ENCODE data around the gene KIF19. TPM values are rescaled to one million over a fixed set of nuclear protein-coding genes. Genes with fewer than 3 reads are reported as not detected.

The KIF19 gene
- polyA plus RNA-seq, 3 donors: 0.38 to 1.7 (median 0.90) TPM

DNA sequence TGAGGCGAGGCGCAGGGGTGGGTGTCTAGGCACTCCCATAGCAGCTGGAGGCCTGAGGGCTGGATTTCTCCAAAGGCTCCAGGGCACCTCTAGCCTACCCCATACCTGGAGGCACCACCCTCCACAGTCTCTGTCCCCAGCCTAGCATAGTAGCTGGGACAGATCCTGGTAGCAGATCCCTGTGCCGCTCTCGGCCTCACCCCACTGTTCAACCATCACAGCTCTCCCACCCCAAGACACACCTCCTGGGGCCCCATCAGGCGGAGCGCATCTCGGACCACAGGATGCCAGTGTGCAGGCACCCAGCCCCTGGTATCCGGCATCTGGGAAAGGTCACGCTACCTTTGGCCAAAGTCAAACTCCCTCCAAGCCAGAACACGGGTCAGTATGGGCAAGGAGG is 28.5 kb downstream of the KIF19 start:
- 79 to 81% (median 79%) methylated on average over 10 of the region's 10 CpGs for WGBS, 3 donors

DNA sequence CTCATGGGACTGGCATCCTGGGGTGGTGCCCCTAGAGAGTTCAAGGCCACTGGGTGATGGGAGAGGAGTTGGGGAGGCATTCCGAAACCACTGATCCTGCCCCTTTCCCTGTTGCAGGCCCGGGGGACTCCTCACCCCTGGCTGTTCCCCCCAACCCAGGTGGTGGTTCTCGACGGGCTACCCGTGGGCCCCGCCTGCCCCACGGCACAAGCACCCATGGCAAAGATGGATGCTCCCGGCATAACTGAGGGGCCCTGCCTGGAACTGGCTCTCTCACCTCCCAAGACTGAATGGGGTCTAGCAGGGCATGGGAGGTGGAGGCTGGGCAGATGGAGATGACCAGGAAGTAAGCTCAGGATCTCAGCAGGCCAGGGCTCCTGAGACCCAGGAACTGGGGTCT is 29.0 kb downstream of the KIF19 start:
- H3K27ac ChIP-seq (ENCODE audit: low read depth, low read length): no peak overlapping the region
- 68 to 92% (median 83%) methylated on average over 8 of the region's 8 CpGs for WGBS, 3 donors

More for the DNA sequence above, 28.5 kb downstream of the KIF19 start:
- H3K27ac ChIP-seq (ENCODE audit: low read depth, low read length): no peak overlapping the region

DNA sequence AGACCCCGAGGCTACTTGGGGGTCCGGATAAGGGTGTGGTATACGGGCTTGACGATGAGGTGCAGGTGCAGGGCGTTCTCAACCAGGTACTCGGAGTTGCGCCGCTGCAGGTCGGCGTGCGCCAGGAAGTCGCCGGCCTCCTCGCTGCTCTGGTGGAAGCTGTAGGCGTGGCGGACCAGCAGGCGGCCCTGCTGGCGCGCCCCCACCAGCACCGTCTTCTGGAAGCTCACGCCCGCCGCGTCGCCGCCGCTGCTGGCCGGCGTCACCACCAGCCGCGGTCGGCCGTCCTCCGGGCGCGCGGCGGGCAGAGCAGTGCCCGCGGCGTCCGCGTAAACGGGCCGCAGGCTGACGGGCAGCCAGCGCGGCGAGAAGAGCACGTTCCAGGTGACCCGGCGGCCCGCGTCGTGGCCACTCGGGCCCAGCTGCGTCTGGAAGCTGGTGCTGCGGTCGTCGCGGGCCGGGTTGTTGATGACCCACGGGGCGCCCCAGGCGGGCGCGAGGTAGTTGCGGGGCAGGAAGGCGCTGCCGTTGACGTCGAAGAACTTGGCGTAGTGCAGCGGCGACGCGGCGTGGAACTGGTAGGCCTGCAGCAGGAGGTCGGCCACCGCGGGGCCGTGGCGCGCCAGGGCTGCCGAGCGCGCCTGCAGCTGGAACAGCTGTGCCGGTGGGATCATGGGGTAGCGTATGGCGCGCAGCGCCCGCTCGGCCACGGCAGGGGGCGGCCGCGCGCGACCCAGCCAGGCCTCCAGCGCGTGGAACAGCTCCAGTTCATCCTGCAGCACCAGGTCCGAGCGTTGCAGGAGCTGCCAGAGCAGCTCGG is 30.8 kb downstream of the KIF19 start:
- no peak overlapping the region for H3K27ac ChIP-seq (ENCODE audit: low read depth, low read length)
- 2% methylated on average over 88 to 105 of the region's 105 CpGs for WGBS, 3 donors

DNA sequence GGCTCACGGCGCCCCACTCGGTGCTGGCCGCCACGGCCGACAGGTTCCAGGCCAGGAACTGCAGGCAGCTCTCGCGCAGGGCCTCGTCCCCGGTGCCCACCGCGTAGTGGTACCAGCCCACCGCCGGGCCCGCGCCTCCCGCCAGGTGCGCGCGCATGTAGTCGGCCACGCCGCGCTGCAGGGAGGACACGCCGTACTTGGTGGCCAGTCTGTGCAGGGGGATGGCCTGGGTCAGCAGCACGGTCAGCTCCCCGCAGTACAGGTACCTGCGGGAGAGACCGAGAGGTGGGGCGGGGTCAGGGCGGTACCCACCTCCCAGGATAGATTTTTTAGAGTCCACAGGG is 31.4 kb downstream of the KIF19 start:
- H3K27ac ChIP-seq (ENCODE audit: low read depth, low read length): no peak overlapping the region
- 21 to 32% (median 21%) methylated on average over 25 to 32 of the region's 32 CpGs for WGBS, 3 donors

DNA sequence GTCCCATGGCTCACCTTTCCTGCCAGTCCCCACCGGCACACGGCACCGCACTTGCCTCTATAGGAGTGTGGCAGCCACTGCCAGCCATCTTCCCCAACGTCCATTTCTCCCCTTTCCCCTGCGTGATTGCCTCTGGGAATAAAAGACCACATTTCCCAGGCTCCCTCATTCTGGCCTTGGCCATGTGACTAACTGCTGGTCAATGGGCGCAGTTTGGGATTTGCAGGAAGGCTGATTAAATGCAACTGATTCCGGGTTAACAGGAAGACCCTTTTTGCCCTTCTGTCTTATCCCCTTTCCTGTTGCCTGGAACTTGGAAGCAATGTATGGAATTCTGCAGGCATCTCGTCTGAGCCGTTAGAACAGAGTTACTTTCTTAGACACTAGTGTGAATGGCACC is 32.7 kb downstream of the KIF19 start:
- 75 to 83% (median 76%) methylated on average over 9 of the region's 9 CpGs for whole genome bisulfite sequencing, 3 donors
- no peak overlapping the region for H3K27ac ChIP-seq (ENCODE audit: low read depth, low read length)

DNA sequence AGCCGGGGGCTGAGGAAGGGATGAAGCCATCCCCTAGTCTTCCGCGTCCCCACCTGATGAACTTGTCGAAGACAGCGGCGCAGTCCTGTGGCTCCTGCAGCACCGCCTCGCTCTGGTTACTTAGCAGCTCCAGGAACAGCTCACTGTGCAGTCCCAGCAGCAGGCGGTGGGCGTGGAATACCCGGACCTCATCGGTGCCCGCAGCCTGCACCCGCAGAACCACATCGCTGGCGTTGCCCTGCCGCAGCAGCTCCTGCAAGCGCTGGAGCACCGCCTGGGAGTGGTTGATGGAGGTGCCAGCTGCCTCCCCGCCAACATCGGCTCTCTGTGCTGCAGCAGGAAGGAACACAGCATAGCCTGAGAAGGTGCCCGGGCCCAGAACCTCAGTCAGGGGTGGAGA is 33.9 kb downstream of the KIF19 start:
- H3K27ac ChIP-seq (ENCODE audit: low read depth, low read length): no peak overlapping the region
- WGBS, 3 donors: 90 to 94% (median 94%) methylated on average over 22 of the region's 22 CpGs

DNA sequence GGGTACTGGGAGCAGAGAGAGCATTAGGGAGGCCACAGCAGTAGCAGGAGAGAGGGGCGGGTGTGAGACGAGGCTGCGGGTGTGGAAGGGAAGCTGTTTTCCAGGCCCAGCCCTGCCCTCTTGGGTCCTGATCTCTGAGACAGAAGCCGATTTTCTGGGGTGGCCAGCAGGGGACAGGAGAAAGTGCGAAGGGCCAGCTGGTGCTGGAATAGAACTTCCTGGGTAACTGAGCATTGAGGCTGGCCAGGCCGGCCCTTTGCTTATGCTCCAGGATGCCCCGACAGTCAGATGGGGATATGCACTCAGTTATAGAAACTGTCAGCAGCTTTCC is 34.8 kb downstream of the KIF19 start:
- 57 to 62% (median 59%) methylated on average over 6 to 7 of the region's 7 CpGs for whole genome bisulfite sequencing, 3 donors
- no peak overlapping the region for H3K27ac ChIP-seq (ENCODE audit: low read depth, low read length)

DNA sequence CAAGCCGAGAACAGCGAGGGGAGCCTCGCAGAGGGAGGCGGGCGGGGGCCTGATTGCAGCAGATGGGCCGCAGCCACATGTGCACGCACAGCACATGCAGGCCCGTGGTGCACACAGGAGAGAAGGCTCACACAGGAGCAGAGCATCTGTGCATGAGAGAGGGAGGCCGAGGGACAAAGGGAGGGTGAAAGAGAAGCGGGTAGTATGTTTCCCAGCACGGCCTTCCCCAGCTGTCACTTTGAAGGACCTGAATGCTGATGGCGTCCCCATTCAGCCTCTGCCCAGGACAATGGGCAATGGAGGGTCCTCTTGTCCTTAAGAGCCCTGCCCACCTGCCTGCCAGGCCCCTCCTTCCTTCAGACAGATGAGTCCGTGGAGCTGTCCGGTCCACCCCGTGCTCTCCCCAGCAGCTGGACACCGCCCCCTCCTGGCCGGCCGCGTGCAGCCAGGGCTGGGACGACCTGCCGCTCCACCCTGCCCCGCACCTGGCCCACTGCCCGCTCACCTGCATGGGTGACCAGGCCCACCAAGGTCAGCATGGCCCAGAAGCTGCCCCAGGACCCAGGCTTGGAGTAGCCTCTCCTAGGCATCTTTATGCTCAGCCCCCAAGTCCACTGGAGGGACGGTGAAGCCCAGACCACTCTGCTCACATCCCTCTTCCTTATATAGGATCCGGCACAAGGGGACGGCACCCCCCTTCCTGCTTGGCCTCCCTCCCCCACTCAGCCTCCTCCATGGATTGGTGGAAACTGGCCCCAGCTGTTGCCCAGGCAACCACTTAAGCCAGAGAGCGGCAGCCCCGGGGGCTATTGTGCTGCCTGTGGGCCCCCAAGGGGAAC is 35.4 kb downstream of the KIF19 start, which contains the start of gene BTBD17:
TSS of gene BTBD17 (minus strand) at position 639 of the 839 bp plus-strand sequence. CDS start at position 590, 49 bp downstream.
- 22 to 30% (median 29%) methylated on average over 27 to 28 of the region's 28 CpGs for WGBS, 3 donors

DNA sequence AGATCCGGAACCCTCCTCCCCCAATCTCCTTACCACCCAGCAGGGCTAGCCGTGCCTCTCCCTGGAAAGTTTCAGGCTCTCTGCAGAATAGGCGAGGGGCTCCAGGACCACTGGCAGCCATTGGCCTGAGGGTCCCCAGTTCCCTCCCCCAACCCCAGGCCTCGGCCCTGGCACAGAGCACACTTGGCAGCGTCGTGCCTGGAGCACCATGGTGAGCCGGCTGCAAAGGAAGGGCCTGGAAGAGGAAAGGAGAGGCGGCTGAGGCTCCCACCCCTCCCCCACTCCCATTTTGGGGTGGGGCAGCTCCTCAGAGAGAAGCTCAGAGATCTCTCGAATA is 36.0 kb downstream of the KIF19 start:
- no peak overlapping the region for H3K27ac ChIP-seq (ENCODE audit: low read depth, low read length)
- WGBS, 3 donors: 14 to 30% (median 18%) methylated on average over 9 of the region's 9 CpGs

More for the DNA sequence above, 35.4 kb downstream of the KIF19 start, which contains the start of gene BTBD17:
- no peak within 1 kb of the TSS for H3K27ac ChIP-seq (ENCODE audit: low read depth, low read length)

DNA sequence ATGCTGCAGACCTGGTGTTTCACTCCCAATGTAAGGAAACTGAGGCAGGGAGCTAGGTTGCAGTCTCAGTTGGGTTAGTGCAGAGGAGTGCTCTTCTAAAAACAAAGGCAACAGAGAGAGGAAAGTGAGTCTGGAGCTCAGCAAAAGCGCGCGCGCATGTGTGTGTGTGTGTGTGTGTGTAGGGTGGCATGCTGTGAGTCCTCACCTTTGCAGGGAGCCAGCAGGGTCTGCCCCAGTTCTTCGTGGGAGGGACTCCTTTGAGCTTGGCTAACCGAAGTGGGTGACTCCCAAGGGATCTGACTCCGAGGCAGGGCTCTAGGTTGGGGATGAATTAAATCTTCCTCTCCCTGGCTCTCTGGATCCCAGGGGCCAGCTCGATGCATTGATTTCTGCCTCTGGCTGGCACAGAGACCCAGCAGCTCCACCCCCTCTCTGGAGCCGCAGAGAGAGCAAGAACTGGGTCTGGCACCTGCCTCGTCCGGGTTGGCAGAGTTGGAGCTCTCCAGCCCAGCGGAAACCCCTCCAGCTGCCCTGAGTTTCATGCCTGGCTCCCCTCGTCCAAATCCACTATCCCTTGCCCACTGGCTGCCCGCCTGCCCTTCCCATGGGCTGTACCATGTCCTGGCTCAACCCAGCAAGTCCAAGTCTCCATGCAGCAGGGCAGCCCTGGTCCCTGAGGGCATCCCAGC is 36.9 kb downstream of the KIF19 start:
- 51 to 66% (median 61%) methylated on average over 14 of the region's 14 CpGs for WGBS, 3 donors
- H3K27ac ChIP-seq (ENCODE audit: low read depth, low read length): no peak overlapping the region

DNA sequence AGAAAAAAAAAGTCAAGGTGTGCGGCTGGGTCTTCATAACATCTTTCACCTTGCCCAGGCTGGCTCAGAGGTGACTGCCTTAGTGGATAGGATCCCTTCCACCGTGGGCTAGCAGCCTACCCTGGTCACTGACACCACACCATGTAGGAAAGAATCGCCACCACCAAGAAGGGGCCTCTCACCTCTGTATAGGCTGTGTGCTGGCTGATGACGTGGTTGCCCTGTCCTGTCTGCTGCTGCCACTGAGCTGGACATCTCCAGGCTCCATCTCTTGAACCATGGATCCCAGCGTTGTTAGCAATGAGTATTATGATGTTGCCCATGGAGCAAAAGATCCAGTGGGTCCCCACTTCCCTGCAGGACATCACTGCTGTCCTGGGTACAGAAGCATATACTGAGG is 41.2 kb downstream of the KIF19 start, which contains the start of gene GPR142:
TSS of gene GPR142 (plus strand) at position 301 of the 400 bp plus-strand sequence. CDS start 2,035 bp downstream, outside the sequence.
- WGBS, 3 donors: 76 to 88% (median 84%) methylated on average over 5 of the region's 5 CpGs

DNA sequence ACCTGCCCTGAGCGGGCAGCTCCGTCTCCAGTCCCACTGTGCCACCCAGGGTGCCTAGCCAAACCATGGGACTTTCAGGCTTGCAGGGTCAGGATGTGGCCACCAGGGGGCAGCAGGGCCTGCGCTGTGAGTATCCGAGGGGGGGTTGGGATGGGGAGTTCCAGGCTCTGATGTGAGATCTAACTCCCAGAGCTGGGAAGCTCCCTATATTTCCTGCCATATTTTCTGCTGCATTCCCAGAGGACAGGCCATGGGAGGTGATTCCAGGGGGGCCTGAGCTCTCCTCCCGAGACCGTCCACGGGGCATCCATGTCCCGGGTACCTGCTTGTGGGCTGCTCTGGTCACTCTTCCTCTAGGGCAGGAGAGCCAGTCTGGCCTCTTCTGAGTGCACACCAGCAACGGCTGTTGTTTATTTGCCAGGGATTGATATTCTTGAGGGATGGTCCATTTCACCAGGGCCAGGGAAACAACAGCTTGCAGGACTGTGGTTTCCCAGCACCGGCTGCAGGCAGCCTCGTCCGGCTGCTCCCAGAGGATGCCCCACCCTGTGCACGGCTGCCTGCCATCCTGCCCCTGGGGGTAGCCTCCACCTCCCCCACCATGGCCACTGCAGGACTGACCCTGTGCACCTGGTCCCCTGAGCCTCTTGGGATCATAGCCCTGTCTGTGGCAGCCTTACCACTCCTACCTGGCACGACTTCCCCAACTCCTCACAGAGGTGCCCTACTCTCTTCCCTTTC is 42.5 kb downstream of the KIF19 start:
- no peak overlapping the region for H3K27ac ChIP-seq (ENCODE audit: low read depth, low read length)
- 13 to 24% (median 17%) methylated on average over 14 of the region's 14 CpGs for WGBS, 3 donors

More for the DNA sequence above, 41.2 kb downstream of the KIF19 start, which contains the start of gene GPR142:
- H3K27ac ChIP-seq (ENCODE audit: low read depth, low read length): no peak within 1 kb of the TSS

DNA sequence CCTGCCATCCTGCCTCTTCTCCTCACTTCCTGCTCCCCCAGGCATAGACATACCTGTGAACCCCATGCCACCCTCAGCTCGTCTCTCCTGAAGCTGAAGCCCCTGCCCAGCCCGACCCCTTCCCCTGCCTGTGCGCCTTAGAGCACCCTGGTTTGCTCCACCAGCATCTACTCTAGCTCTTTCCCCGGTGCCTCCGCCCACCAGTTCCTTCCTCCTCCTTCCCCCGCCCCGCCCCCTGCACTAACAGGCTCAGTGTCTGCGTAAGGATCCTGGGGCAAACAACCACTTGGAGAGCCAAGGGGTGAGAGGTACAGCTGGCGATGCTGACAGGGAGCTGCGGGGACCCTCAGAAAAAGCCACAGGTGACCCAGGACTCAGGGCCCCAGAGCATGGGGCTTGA is 43.2 kb downstream of the KIF19 start:
- no peak overlapping the region for H3K27ac ChIP-seq (ENCODE audit: low read depth, low read length)
- 21 to 44% (median 26%) methylated on average over 10 of the region's 10 CpGs for WGBS, 3 donors

DNA sequence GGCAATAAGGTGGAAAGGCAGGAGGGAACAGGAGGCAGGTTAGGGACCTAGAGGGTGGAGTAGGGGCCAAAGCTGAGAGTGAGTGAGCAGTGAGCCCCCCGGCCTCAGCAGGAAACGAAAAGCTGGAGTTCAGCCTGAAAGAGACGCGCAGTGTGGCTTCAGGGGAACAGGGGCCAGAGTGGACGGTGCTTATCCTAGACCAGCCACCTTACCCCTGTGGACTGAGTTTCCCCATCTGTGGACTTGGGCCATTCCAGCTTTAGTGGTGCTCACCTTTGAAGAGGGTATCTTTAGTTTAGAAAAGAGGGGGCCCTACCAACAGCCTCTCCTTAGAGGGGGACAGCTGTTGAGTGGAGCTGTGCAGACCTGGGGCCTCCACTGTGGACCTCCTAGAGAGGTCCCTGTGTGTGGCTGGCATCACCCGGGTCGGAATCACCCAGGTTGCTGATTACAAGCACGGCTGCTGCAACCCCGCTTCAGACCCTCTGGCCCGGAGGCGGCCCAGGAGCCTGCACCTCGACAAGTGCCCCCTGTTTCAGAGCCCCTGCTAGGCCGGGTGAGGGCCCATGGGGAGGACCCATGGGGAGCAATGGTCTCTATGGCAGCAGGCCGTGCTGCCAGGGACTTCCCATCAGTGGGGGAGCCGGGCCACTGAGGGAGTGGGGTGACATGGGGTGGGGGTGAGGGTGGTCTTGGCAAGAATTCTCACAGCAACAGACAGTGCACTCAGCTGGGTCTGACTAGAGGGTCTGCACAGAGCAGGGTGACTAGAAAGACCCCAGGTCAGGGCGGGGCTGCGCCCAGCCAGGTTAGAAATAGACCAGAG is 43.9 kb downstream of the KIF19 start:
- no peak overlapping the region for H3K27ac ChIP-seq (ENCODE audit: low read depth, low read length)
- WGBS, 3 donors: 87 to 91% (median 89%) methylated on average over 17 of the region's 17 CpGs

DNA sequence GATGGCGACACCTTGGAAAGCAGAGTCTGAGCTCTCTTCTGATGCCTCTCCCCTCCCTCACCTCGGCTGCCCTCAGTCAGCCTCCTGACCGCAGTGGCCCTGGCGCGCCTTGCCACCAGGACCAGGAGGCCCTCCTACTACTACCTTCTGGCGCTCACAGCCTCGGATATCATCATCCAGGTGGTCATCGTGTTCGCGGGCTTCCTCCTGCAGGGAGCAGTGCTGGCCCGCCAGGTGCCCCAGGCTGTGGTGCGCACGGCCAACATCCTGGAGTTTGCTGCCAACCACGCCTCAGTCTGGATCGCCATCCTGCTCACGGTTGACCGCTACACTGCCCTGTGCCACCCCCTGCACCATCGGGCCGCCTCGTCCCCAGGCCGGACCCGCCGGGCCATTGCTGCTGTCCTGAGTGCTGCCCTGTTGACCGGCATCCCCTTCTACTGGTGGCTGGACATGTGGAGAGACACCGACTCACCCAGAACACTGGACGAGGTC is 45.7 kb downstream of the KIF19 start:
- 94 to 96% (median 95%) methylated on average over 21 to 26 of the region's 26 CpGs for WGBS, 3 donors
- no peak overlapping the region for H3K27ac ChIP-seq (ENCODE audit: low read depth, low read length)

DNA sequence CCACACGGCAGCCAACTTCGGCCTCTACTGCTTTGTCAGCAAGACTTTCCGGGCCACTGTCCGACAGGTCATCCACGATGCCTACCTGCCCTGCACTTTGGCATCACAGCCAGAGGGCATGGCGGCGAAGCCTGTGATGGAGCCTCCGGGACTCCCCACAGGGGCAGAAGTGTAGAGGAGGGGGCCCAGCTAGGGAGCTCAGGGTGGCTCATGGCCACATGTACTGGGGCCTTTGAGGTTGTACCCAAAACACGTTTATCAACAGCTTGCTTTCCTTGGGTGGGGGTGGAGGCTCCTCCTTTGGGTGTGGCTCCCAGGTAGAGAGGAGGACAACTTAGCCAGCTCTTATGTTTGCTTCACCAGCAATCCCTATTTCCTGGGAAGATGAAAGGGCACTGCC is 46.4 kb downstream of the KIF19 start:
- WGBS, 3 donors: 88 to 94% (median 93%) methylated on average over 9 of the region's 9 CpGs
- H3K27ac ChIP-seq (ENCODE audit: low read depth, low read length): no peak overlapping the region

DNA sequence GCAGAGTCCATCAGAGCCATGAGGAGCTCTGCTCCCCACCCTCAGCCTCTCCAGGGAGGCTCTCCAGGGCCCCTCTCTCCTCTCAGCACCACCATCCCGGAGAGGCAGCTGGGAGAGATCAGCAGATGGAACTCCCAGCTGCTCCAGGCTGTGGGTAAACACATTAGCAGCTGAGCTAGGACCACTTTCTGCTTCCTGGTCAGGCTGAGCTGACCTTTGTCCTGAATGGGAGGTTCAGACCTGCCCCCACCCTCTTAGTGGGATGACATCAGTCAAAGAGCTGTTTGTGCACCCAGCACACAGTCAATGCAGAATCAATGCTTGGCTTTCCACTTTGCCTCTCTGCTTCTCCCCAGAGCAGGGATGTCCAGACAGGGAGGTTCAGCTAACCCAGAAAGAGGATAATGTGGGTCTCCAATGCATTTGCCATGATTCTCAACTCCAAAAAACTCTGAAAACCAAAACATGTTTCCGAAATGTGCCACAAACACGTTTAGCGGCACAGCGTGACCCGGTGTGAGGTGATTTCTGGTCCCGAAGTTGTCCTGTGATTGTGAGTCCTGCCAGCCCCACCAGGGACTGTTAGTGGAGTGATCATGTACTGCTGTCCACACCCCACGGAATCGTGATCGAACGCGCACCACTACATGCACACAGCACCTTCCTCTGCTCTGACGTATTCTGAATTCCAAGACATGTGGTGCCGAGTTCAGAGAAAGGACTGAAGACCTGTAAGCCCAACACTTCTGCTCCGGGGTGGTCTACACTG is 48.0 kb downstream of the KIF19 start:
- no peak overlapping the region for H3K27ac ChIP-seq (ENCODE audit: low read depth, low read length)
- 69 to 88% (median 84%) methylated on average over 15 of the region's 15 CpGs for WGBS, 3 donors

All from adipose tissue (tissue), 3 donors.